Heart left ventricle (tissue), 13 donors: ENCODE results near the gene C3orf62.

ENCODE experiments used
- CTCF ChIP-seq, 12 donors: fragments of 200-600 bp; sonication (generic) in 4 of 12; IDR thresholded peaks; one replicate each; pipeline versions ENCODE4 v1.5.0 to v1.8.0; 2018 to 2022; ENCODE audit warnings: antibody characterized with exemption in 12 of 12, mild to moderate bottlenecking in 5 of 12
- POLR2A ChIP-seq, 2 donors: fragments of 450-650 bp; IDR thresholded peaks; one replicate each; pipeline ENCODE4 v1.6.1; 2017; ENCODE audit warnings: antibody characterized with exemption in 2 of 2, mild to moderate bottlenecking in 2 of 2, moderate library complexity in 2 of 2
- donor health status: ischemic (EF 13 %, LVEDD 7.1; RV severe dilation, severe dysfunction).
- donor health status: DM: no; HTN: yes; CAD: no.
- donor health status: DM: no; HTN: no; CAD: no.
- donor health status: ischemic (EF 25% LVEDD 6.9; RV normal size, moderate dysfunction).
- donor health status: ischemic (EF 25% LVEDD 5.7; RV mildly dilated, moderate dysfunction).
- donor health status: ischemic (EF 35%, LVEDD 5.7; RV mildly dilated, moderate dysfunction).
- donor health status: nonischemic (EF 11% LVEDD 7.7; RV severe dilation, severe dysfunction).
- donor health status: DM: yes; HTN: yes; CAD: no.
- donor health status: PGD.
- donor health status: ischemic (EF 29% LVEDD 5.4; RV normal size, mild dysfunction).
- donor health status: nonischemic (EF 23%, LVEDD 6.1; RV moderate dilation, normal function).

GRCh38 chr3:49260806-49261324 lies 16.2 kb downstream of the C3orf62 start:
- no peak for TF ChIP-seq POLR2A (IDR thresholded peaks at IDR 0.05)
- TF ChIP-seq CTCF (IDR thresholded peaks at IDR 0.05): no peak
